ENCODE measurements around the gene SLC15A2. TPM values are rescaled to one million over a fixed set of nuclear protein-coding genes. Genes with fewer than 3 reads are reported as not detected.
A peak's percentile ranks its signal among the peaks of the same experiment; 100 is the strongest.

Gene SLC15A2
- total RNA-seq, 3 donors from 2014 or later (not counting 1 experiment from before 2014, with no cell fraction given) = 0.78 to 4.4 (median 2.2) TPM

DNA sequence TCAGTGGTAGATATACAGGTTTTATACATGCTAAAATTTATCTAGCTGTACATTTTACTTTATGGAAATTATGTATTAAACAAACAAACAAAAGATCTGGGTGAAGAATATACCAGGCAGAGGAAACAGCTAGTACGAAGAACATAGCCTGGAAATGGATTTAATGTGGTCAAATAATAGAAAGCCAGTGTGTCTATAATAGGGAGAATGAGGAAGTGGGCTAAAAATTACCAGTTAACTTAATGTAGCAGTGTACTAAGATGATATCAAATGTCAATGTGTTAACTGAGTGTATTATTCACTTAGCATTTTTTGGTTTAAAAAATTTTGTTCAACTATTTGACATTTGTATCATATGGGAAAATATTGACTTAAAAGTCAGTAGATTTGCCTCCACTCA, 22.8 kb upstream of the SLC15A2 start:
- intact Hi-C loops (cut with micrococcal nuclease) = no loop called here
- Histone ChIP-seq H3K4me3 (ENCODE audit: low read length) (no peak overlapping the region), H3K27ac (ENCODE audit: low read length) (no peak overlapping the region), H3K9me3 (ENCODE audit: control insufficient read depth, insufficient read depth, low read length) (no peaks in the 10 kb centered on the region), H3K27me3 (ENCODE audit: control insufficient read depth, insufficient read depth, low read length) (no peaks in the 10 kb centered on the region), H3K4me1 (ENCODE audit: control insufficient read depth, insufficient read depth, low read length) (no peaks in the 10 kb centered on the region), H3K36me3 (ENCODE audit: control insufficient read depth, insufficient read depth, low read length) (peaks cover 10% of the 10 kb centered on the region)
- DNase-seq (no peak), ATAC-seq (no peak)
- Mint-ChIP-seq H3K36me3 (no peaks in the 10 kb centered on the region), H3K4me1 (no peaks in the 10 kb centered on the region), H3K27me3 (ENCODE audit: low read depth in 2 of 2) (no peaks in the 10 kb centered on the region), H3K4me3 (no peak overlapping the region), H3K27ac (no peak overlapping the region), H3K9me3 (no peaks in the 10 kb centered on the region)
- TF ChIP-seq, protein P1, sequence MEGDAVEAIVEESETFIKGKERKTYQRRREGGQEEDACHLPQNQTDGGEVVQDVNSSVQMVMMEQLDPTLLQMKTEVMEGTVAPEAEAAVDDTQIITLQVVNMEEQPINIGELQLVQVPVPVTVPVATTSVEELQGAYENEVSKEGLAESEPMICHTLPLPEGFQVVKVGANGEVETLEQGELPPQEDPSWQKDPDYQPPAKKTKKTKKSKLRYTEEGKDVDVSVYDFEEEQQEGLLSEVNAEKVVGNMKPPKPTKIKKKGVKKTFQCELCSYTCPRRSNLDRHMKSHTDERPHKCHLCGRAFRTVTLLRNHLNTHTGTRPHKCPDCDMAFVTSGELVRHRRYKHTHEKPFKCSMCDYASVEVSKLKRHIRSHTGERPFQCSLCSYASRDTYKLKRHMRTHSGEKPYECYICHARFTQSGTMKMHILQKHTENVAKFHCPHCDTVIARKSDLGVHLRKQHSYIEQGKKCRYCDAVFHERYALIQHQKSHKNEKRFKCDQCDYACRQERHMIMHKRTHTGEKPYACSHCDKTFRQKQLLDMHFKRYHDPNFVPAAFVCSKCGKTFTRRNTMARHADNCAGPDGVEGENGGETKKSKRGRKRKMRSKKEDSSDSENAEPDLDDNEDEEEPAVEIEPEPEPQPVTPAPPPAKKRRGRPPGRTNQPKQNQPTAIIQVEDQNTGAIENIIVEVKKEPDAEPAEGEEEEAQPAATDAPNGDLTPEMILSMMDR (IDR thresholded peaks at IDR 0.05) = no peak
- 10% methylated on average over 1 of the region's 1 CpG for WGBS (ENCODE audit: insufficient coverage)

DNA sequence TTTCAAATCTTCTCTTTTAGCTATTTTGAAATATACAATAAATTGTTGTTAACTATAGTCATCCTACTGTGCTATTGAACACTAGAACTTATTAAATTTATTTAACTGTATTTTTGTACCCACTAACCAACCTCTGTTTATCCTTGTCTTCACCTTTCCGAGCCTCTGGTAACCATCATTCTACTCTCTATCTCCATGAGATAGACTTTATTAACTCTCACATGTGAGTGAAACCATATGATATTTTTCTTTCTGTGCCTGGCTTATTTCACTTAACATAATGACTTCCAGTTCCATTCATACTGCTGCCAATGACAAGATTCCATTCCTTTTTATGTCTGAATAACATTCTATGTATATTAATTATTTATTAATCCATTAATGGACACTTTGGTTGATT, 15.8 kb upstream of the SLC15A2 start:
- no peak overlapping the region for H3K4me3 Mint-ChIP-seq
- ATAC-seq = no peak
- Histone ChIP-seq H3K27ac (ENCODE audit: low read length) (no peak overlapping the region), H3K27me3 (ENCODE audit: control insufficient read depth, insufficient read depth, low read length) (no peaks in the 10 kb centered on the region), H3K36me3 (ENCODE audit: control insufficient read depth, insufficient read depth, low read length) (peaks cover 4% of the 10 kb centered on the region), H3K9me3 (ENCODE audit: control insufficient read depth, insufficient read depth, low read length) (no peaks in the 10 kb centered on the region), H3K4me1 (ENCODE audit: control insufficient read depth, insufficient read depth, low read length) (no peaks in the 10 kb centered on the region), H3K4me3 (ENCODE audit: low read length) (no peak overlapping the region)
- no peaks in the 10 kb centered on the region for H3K27me3 Mint-ChIP-seq (ENCODE audit: low read depth in 2 of 2)
- no peak overlapping the region for H3K27ac Mint-ChIP-seq
- WGBS (ENCODE audit: insufficient coverage) = 80% methylated on average over 1 of the region's 1 CpG
- H3K4me1 Mint-ChIP-seq = no peaks in the 10 kb centered on the region
- intact Hi-C loops (cut with micrococcal nuclease) = no loop called here
- no peak for DNase-seq
- no peaks in the 10 kb centered on the region for H3K9me3 Mint-ChIP-seq
- H3K36me3 Mint-ChIP-seq = no peaks in the 10 kb centered on the region
- TF ChIP-seq, protein P1 (IDR thresholded peaks at IDR 0.05) = no peak

DNA sequence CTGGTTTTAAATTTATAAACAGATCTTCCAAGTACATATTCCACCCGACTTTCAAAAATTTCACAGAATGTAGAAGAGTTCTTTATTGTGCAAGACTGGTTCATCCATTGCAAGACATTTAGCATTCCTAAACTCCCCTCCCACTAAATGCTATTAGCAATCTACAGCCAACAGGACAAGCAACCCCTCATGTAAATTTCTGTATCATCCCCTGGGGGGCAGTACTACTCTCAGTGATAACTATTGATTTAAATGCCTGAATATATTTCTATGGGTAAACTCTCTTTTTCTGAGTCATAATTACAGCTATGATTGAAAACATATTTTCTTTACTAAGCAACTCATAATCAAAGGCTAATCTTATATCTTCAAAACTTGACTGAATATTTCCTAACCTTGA, 10.7 kb upstream of the SLC15A2 start:
- H3K27me3 Mint-ChIP-seq (ENCODE audit: low read depth in 2 of 2) = no peaks in the 10 kb centered on the region
- no peaks in the 10 kb centered on the region for H3K9me3 Mint-ChIP-seq
- H3K27ac ChIP-seq (ENCODE audit: low read length) = no peak overlapping the region
- H3K9me3 ChIP-seq (ENCODE audit: control insufficient read depth, insufficient read depth, low read length) = no peaks in the 10 kb centered on the region
- no peak overlapping the region for H3K4me3 Mint-ChIP-seq
- ATAC-seq (no peak), DNase-seq (peak in 1 of 2 donors; percentile 11)
- no peak overlapping the region for H3K4me3 ChIP-seq (ENCODE audit: low read length)
- H3K4me1 Mint-ChIP-seq = no peaks in the 10 kb centered on the region
- no peaks in the 10 kb centered on the region for H3K36me3 Mint-ChIP-seq
- intact Hi-C loops (cut with micrococcal nuclease) = no loop called here
- H3K4me1 ChIP-seq (ENCODE audit: control insufficient read depth, insufficient read depth, low read length) = no peaks in the 10 kb centered on the region
- H3K36me3 ChIP-seq (ENCODE audit: control insufficient read depth, insufficient read depth, low read length) = no peaks in the 10 kb centered on the region
- 33% methylated on average over 1 of the region's 1 CpG for WGBS (ENCODE audit: insufficient coverage)
- H3K27ac Mint-ChIP-seq = no peak overlapping the region
- H3K27me3 ChIP-seq (ENCODE audit: control insufficient read depth, insufficient read depth, low read length) = no peaks in the 10 kb centered on the region
- TF ChIP-seq, protein P1 (IDR thresholded peaks at IDR 0.05) = no peak

DNA sequence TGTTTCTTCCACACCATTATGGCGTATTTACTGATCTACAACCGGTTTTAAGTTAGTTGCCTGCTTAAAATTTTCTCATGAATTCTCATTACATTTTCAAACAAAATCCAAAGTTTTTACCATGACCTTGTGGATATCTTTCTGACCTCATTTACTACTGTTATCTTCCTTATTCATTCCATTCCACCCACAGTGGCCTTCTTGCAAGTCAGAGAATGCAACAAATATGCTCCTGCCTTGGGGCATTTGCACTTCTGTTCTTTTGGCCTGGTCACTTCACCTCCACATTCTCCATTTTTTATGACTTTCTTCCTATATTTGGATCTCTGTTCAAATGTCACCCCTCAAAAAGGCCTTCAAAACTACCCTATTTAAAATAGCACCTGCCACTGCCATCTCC, 8.8 kb upstream of the SLC15A2 start:
- Histone ChIP-seq H3K9me3 (ENCODE audit: control insufficient read depth, insufficient read depth, low read length) (no peaks in the 10 kb centered on the region), H3K4me1 (ENCODE audit: control insufficient read depth, insufficient read depth, low read length) (no peaks in the 10 kb centered on the region), H3K27ac (ENCODE audit: low read length) (no peak overlapping the region), H3K36me3 (ENCODE audit: control insufficient read depth, insufficient read depth, low read length) (no peaks in the 10 kb centered on the region), H3K27me3 (ENCODE audit: control insufficient read depth, insufficient read depth, low read length) (no peaks in the 10 kb centered on the region), H3K4me3 (ENCODE audit: low read length) (no peak overlapping the region)
- no peak for DNase-seq
- Mint-ChIP-seq H3K4me1 (no peaks in the 10 kb centered on the region), H3K4me3 (no peak overlapping the region), H3K27ac (no peak overlapping the region), H3K36me3 (no peaks in the 10 kb centered on the region), H3K27me3 (ENCODE audit: low read depth in 2 of 2) (no peaks in the 10 kb centered on the region), H3K9me3 (no peaks in the 10 kb centered on the region)
- TF ChIP-seq, protein P1 (IDR thresholded peaks at IDR 0.05) = no peak
- intact Hi-C loops (cut with micrococcal nuclease) = no loop called here
- no peak for ATAC-seq
- WGBS (ENCODE audit: insufficient coverage) = 88% methylated on average over 2 of the region's 2 CpGs
